NCI-H1694 treated with DMSO at 0.1 percent for 48 hours (cell line): ENCODE results near the gene TDG.
"Not testable (repeated sequence)": the region's sequence is repeated elsewhere in the genome, so short reads cannot be mapped to it uniquely, and the experiment has no call there.

Experiments used
- DNase-seq: peaks from one replicate; lab custom pipeline; 2025; lab: John Stamatoyannopoulos, UW

Gene TDG

GRCh38 chr12:104023710-104024109 is 58.0 kb downstream of the TDG start:
- no peak for DNase-seq

- no peak for DNase-seq
Measured at GRCh38 chr12:104024348-104024747, 58.7 kb downstream of the TDG start.

- no peak for DNase-seq
Measured at GRCh38 chr12:104025771-104026170, 60.1 kb downstream of the TDG start.

GRCh38 chr12:104026841-104027599 is 61.3 kb downstream of the TDG start:
- DNase-seq = no peak

- DNase-seq = not testable (repeated sequence)
Measured at GRCh38 chr12:104030596-104030995, 64.9 kb downstream of the TDG start.

- not testable (repeated sequence) for DNase-seq
Measured at GRCh38 chr12:104036143-104036542, 70.5 kb downstream of the TDG start.
